Measurements from ENCODE around the gene DNAJB14.

- TF ChIP-seq CTCF (IDR thresholded peaks at IDR 0.05) (no peak), POLR2A (IDR thresholded peaks at IDR 0.05) (no peak)
Observed at GRCh38 chr4:99961711-99962110, 15.3 kb upstream of the DNAJB14 start.
